Right lobe of liver (tissue), 6 donors: ENCODE measurements around the gene UQCR11. TPM values are rescaled to one million over a fixed set of nuclear protein-coding genes. Genes with fewer than 3 reads are reported as not detected.

Source experiments
- ATAC-seq, 4 donors: fragments of 200-7000 bp; cut with Tn5 transposase; one replicate each; pipeline ENCODE4 v1.9.1; 2020; ENCODE audit warnings: mild to moderate bottlenecking in 4 of 4, moderate library complexity in 4 of 4
- DNase-seq, 3 donors: peaks; one replicate each; pipeline ENCODE4 v3.0.0-alpha.2; 2020
- H3K27ac ChIP-seq, 3 donors: fragments of 200-600 bp; one replicate each; pipeline ENCODE4 v1.8.0; 2022
- H3K27me3 ChIP-seq, 2 donors: fragments of 200-600 bp; one replicate each; pipeline ENCODE4 v1.8.0; 2022
- H3K36me3 ChIP-seq, 4 donors: fragments of 200-600 bp; sonication (generic) in 1 of 4; one replicate each; pipeline versions ENCODE4 v1.5.1 to v1.8.0; 2017 to 2022; ENCODE audit warnings: control low read depth in 1 of 4
- H3K4me1 ChIP-seq, 4 donors: fragments of 200-600 bp; sonication (generic) in 1 of 4; one replicate each; pipeline versions ENCODE4 v1.5.1 to v1.8.0; 2017 to 2022; ENCODE audit warnings: control low read depth in 1 of 4
- H3K4me3 ChIP-seq, 3 donors: fragments of 200-600 bp; one replicate each; pipeline ENCODE4 v1.8.0; 2022
- H3K9me3 ChIP-seq, 4 donors: fragments of 200-600 bp; sonication (generic) in 1 of 4; one replicate each; pipeline versions ENCODE4 v1.5.1 to v1.8.0; 2017 to 2022; ENCODE audit warnings: control low read depth in 1 of 4
- POLR2A ChIP-seq: fragments of 450-650 bp; IDR thresholded peaks from one replicate; pipeline ENCODE4 v1.6.1; 2017; ENCODE audit warnings: antibody characterized with exemption, mild to moderate bottlenecking
- WGBS: methylation state at CpG from one replicate; pipeline ENCODE4 v1.1.6; 2018; ENCODE audit warnings: low coverage, low lambda C conversion rate; ENCODE audit not compliant: insufficient coverage; ENCODE audit errors: missing lambda C conversion rate; 5-methylcytosine and 5-hydroxymethylcytosine counted together
- intact Hi-C, 2 donors: fragments of 100-400 bp; cut with DNase I; formaldehyde crosslinking; loops; one replicate each; pipeline versions ENCODE4 v1.11.2 to v1.14.1; 2022
- total RNA-seq, 6 experiments: library from RNA; depleted of rRNA in 2 of 6; stranded (reverse); fragments of >200 nt in 2 of 6; fragmentation: NEBNext Ultra II Directional in 3 of 6; extraction: Animal tissue kit (Norgen Biotek cat#: 25700) in 3 of 6; gene quantifications; one replicate each; pipeline versions ENCODE4 v1.1.0 to v1.2.4, GENCODE V29; 2016 to 2023
- TF ChIP-seq, protein P1 (sequence below), 4 donors: fragments of 200-600 bp in 3 of 4; fragments of 450-650 bp in 1 of 4; IDR thresholded peaks; one replicate each; pipeline versions ENCODE4 v1.5.1 to v1.8.0; 2016 to 2022; ENCODE audit warnings: antibody characterized with exemption in 4 of 4, mild to moderate bottlenecking in 2 of 4
- donor health status: DM: no; HTN: yes; CAD: no.
- donor health status: DM: no; HTN: no; CAD: no.
- donor health status: DM: no; HTN: no; CAD: no.
- donor health status: DM: no; HTN: yes; CAD: no.
- donor health status: DM: no; HTN: yes; CAD: no.

UQCR11 gene
- total RNA-seq, 6 experiments from 2014 or later, result 59.6 to 202 (median 172) TPM

DNA sequence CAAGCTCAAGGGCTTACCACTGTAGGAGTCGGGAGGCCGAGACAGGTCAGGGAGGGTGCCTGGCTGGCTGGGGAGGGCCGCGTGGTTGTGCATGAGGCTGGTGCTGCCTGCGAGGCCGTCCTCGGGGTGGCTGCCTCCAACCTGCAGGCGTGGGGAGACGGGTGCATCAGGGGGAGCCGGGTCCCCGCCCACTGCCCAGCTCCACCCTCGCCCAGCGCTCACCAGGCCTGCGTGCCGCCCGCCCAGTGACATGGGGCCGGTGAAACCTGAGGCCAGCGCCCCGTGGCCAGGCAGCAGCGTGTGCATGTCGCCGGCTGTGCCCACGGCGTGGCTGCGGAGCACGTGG is 13.8 kb upstream of the UQCR11 start:
- DNase-seq (no peak), ATAC-seq (no peak)
- no peak for TF ChIP-seq POLR2A
- TF ChIP-seq, protein P1, sequence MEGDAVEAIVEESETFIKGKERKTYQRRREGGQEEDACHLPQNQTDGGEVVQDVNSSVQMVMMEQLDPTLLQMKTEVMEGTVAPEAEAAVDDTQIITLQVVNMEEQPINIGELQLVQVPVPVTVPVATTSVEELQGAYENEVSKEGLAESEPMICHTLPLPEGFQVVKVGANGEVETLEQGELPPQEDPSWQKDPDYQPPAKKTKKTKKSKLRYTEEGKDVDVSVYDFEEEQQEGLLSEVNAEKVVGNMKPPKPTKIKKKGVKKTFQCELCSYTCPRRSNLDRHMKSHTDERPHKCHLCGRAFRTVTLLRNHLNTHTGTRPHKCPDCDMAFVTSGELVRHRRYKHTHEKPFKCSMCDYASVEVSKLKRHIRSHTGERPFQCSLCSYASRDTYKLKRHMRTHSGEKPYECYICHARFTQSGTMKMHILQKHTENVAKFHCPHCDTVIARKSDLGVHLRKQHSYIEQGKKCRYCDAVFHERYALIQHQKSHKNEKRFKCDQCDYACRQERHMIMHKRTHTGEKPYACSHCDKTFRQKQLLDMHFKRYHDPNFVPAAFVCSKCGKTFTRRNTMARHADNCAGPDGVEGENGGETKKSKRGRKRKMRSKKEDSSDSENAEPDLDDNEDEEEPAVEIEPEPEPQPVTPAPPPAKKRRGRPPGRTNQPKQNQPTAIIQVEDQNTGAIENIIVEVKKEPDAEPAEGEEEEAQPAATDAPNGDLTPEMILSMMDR (IDR thresholded peaks at IDR 0.05), result no peak
- no peaks in the 10 kb centered on the region for H3K9me3 ChIP-seq
- no CpG with 5 or more reads among the region's 26 CpGs for WGBS
- intact Hi-C loops, result no loop called here
- H3K4me1 ChIP-seq, result no peaks in the 10 kb centered on the region
- H3K27me3 ChIP-seq, result no peaks in the 10 kb centered on the region
- no peak overlapping the region for H3K27ac ChIP-seq
- no peaks in the 10 kb centered on the region for H3K36me3 ChIP-seq
- no peak overlapping the region for H3K4me3 ChIP-seq

- no peaks in the 10 kb centered on the region for H3K36me3 ChIP-seq
- no peak for DNase-seq
- 86% methylated on average over 9 of the region's 24 CpGs for WGBS
- peak; percentile 62 to 83 (median 78) for ATAC-seq
- H3K4me1 ChIP-seq, result no peaks in the 10 kb centered on the region
- TF ChIP-seq POLR2A, result no peak
- TF ChIP-seq, protein P1 (IDR thresholded peaks at IDR 0.05), result peak; percentile 27 to 48 (median 40)
- intact Hi-C loops, result no loop called here
- no peak overlapping the region for H3K27ac ChIP-seq
- H3K9me3 ChIP-seq, result no peaks in the 10 kb centered on the region
- H3K27me3 ChIP-seq, result no peaks in the 10 kb centered on the region
- no peak overlapping the region for H3K4me3 ChIP-seq
Observed at GRCh38 chr19:1618157-1619093, 13.2 kb upstream of the UQCR11 start.

DNA sequence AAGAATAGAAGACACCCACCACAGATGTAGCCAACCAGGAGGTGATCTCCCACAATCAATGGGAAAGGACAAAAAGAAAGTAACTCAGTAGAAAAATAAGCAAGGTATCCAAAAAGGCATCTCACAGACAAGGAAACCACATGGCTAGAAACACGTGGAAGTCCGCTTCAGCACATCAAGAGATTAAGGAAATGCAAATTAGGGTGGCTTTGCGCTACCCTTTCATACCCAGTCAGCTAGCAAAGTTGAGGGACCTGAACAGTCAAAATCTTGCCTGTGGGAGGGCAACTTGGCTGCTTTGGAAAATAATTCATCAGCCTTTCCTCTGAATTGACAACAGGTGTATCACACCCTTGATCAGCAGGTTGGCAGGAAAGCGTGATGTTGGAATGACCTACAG is 11.6 kb upstream of the UQCR11 start:
- 77% methylated on average over 4 of the region's 4 CpGs for WGBS
- no peak for ATAC-seq
- H3K27me3 ChIP-seq, result no peaks in the 10 kb centered on the region
- no peak overlapping the region for H3K27ac ChIP-seq
- H3K9me3 ChIP-seq, result no peaks in the 10 kb centered on the region
- no peak for DNase-seq
- no peak overlapping the region for H3K4me3 ChIP-seq
- H3K4me1 ChIP-seq, result no peaks in the 10 kb centered on the region
- intact Hi-C loops, result no loop called here
- no peak for TF ChIP-seq POLR2A
- TF ChIP-seq, protein P1 (IDR thresholded peaks at IDR 0.05), result no peak
- peaks cover 0 to 5% (median 0%) of the 10 kb centered on the region in 4 donors for H3K36me3 ChIP-seq

DNA sequence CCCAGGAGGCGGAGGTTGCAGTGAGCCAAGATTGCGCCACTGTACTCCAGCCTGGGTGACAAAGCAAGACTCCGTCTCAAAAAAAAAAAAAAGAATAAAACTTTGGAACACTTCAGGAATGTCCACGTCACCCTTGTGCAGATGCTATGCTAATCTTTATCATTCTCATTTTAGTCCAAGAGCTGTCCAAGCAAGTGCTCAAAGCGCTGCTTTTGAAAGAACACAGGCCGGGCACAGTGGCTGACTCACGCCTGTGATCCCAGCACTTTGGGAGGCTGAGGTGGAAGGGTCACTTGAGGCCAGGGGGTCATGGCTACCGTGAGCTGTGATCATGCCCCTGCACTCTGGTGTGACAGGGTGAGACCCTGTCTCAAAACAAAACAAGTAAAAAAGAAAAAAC is 11.1 kb upstream of the UQCR11 start:
- H3K36me3 ChIP-seq, result peaks cover 0 to 7% (median 0%) of the 10 kb centered on the region in 4 donors
- no peak for ATAC-seq

More for the DNA sequence above, 11.1 kb upstream of the UQCR11 start:
- 86% methylated on average over 8 of the region's 8 CpGs for WGBS
- TF ChIP-seq POLR2A, result no peak
- TF ChIP-seq, protein P1 (IDR thresholded peaks at IDR 0.05), result no peak
- no peaks in the 10 kb centered on the region for H3K4me1 ChIP-seq
- intact Hi-C loops, result no loop called here
- no peak overlapping the region for H3K27ac ChIP-seq
- H3K27me3 ChIP-seq, result no peaks in the 10 kb centered on the region
- no peak for DNase-seq
- H3K4me3 ChIP-seq, result no peak overlapping the region
- no peaks in the 10 kb centered on the region for H3K9me3 ChIP-seq
